HG02973 (cell line): Measurements from ENCODE around the gene ATP11A.

Experiments used
- ATAC-seq: cut with Tn5 transposase; IDR thresholded peaks from one replicate; pipeline ENCODE4 v1.9.1; 2021; ENCODE audit warnings: moderate library complexity; ENCODE audit not compliant: unreplicated experiment

The ATP11A gene

GRCh38 chr13:112813552-112813951 lies 123.7 kb downstream of the ATP11A start:
- no peak for ATAC-seq

- no peak for ATAC-seq
These were observed 125.2 kb downstream of the ATP11A start for GRCh38 chr13:112814905-112815585.

GRCh38 chr13:112815871-112816270 lies 126.0 kb downstream of the ATP11A start:
- ATAC-seq = no peak

GRCh38 chr13:112818040-112818697 lies 128.3 kb downstream of the ATP11A start:
- ATAC-seq = no peak

- ATAC-seq = no peak
These were observed 128.8 kb downstream of the ATP11A start for GRCh38 chr13:112818698-112819045.

GRCh38 chr13:112819111-112819510 lies 129.3 kb downstream of the ATP11A start:
- no peak for ATAC-seq

- no peak for ATAC-seq
These were observed 130.0 kb downstream of the ATP11A start for GRCh38 chr13:112819816-112820215.

GRCh38 chr13:112820318-112820717 lies 130.5 kb downstream of the ATP11A start:
- no peak for ATAC-seq

- no peak for ATAC-seq
These were observed 131.7 kb downstream of the ATP11A start for GRCh38 chr13:112821340-112822055.

GRCh38 chr13:112822851-112823250 lies 133.0 kb downstream of the ATP11A start:
- ATAC-seq = no peak

GRCh38 chr13:112824429-112824828 lies 134.6 kb downstream of the ATP11A start:
- no peak for ATAC-seq

- no peak for ATAC-seq
These were observed 135.2 kb downstream of the ATP11A start for GRCh38 chr13:112825071-112825470.

- ATAC-seq = no peak
These were observed 136.0 kb downstream of the ATP11A start for GRCh38 chr13:112825875-112826274.

GRCh38 chr13:112826565-112826964 lies 136.7 kb downstream of the ATP11A start:
- ATAC-seq = no peak

GRCh38 chr13:112828082-112828699 lies 138.4 kb downstream of the ATP11A start:
- ATAC-seq = no peak

- no peak for ATAC-seq
These were observed 138.9 kb downstream of the ATP11A start for GRCh38 chr13:112828756-112829155.

- no peak for ATAC-seq
These were observed 141.4 kb downstream of the ATP11A start for GRCh38 chr13:112831196-112831595.

- ATAC-seq = no peak
These were observed 142.0 kb downstream of the ATP11A start for GRCh38 chr13:112831801-112832200.

- no peak for ATAC-seq
These were observed 143.0 kb downstream of the ATP11A start for GRCh38 chr13:112832811-112833210.

GRCh38 chr13:112833551-112834257 lies 143.9 kb downstream of the ATP11A start:
- ATAC-seq = no peak

GRCh38 chr13:112835344-112835743 lies 145.5 kb downstream of the ATP11A start:
- ATAC-seq = no peak
